ENCODE measurements around the gene PLXNA1.

The PLXNA1 gene

DNA sequence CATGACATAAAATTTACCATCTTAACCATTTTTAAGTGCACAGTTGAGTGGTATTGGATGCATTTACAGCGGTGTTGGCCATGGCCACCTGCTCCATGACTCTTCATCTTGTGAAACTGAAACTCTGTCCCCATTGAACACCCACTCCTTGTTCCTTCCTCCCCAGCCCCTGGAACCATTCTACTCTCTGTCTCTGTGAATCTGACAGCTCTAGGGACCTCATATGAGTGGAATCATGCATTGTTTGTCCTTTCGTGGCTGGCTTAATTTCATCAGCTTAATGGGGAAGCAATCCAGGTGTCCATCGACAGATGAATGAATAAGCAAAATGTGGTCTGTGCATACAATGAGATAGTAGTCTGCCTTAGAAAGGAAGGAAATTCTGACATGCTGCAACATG lies 42.5 kb downstream of the PLXNA1 start:
- DNase-seq = no peak

DNA sequence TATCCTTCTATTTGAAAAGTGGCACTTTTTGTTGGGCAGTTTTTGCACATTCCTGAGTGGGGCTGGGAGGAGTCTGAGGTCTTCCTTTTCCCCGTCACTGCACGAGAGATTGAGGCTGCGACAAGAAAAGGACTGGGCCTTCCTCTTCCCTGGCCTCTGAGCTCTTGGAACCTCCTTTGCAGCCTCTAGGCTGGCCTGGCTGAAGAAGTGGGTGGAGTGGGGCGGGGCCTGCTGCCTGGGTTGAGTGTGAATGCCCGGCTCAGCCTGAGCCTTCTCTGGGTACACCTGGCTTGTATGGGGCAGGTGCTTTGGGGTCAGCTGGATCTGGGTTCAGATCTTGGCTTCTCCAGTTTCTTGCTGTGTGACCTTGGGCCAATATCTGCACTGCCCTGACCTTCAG lies 43.1 kb downstream of the PLXNA1 start:
- DNase-seq = no peak

DNA sequence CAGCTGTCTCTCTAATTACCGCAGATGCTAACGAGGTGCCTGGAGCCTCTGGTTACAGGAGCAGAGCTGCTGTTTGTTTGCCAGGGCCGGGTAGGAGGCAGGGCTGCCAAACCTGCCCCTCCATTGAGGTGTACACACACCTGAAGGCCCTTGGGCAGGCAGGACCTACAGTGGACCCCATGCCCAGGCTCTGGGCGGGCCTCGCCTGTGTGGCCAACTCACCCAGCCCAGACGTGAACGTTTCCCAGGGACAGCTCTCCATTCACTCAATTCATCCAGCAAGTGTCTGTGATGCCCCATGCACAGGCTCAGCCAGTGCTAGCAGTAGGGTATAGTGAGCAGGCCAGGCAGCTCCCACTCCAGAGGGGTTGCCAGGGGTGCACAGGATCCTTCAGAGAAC lies 43.7 kb downstream of the PLXNA1 start:
- no peak for DNase-seq

DNA sequence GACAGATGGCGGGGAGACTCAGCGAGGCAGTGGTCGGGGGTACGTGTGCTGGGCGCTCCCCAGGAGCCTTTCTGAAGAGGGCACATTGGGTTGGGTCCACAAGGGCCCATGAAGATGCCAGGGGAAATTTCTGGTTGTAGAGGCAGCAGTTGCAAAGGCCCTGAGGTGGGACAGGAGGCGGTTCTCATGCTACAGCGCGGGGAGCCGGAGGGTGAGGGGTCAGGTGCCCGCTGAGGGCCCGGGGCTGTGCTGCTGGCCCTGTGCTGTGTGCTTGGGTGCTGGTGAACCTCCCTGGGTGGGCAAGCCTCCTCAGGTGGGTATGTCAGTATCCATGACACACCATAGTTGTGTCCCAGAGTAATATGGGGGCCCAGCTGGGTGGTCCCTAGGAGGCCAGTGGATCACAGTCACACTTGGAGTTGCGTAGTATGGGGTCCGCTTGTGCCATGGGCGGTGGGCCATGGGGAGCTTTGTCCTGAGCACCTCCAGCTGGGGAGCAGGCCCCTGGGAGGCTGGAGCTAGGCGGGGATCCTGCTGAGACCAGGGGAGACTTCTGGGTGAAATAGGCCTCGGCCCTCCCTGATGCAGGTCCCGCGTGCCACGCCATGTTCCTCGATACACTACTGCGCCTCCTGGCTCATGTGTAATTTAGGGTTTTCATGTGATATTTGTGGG lies 44.3 kb downstream of the PLXNA1 start:
- DNase-seq = no peak

DNA sequence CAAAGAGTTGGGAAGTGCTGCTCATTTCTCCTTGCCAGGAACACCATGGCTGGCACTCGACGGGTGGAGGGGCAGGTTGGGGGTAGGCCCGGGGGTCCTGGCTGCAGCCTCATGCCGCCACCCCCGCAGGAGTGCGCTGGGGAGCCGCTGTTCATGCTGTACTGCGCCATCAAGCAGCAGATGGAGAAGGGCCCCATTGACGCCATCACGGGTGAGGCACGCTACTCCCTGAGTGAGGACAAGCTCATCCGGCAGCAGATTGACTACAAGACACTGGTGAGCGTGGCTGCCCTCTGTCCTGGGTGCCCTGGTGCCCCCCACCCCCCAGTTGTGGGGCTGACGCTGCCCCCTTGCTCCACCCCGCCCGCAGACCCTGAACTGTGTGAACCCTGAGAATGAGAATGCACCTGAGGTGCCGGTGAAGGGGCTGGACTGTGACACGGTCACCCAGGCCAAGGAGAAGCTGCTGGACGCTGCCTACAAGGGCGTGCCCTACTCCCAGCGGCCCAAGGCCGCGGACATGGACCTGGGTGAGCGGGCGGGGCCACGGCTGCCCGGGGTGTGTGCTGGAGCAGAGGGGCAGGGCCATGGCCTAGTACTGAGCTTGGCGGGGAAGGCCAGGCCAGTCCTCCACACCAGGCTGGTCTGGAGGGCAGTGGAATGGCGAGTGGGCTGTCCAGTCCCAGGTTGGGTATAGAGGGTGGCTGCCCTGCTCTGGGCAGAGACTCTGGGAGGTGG lies 45.1 kb downstream of the PLXNA1 start:
- no peak for DNase-seq

DNA sequence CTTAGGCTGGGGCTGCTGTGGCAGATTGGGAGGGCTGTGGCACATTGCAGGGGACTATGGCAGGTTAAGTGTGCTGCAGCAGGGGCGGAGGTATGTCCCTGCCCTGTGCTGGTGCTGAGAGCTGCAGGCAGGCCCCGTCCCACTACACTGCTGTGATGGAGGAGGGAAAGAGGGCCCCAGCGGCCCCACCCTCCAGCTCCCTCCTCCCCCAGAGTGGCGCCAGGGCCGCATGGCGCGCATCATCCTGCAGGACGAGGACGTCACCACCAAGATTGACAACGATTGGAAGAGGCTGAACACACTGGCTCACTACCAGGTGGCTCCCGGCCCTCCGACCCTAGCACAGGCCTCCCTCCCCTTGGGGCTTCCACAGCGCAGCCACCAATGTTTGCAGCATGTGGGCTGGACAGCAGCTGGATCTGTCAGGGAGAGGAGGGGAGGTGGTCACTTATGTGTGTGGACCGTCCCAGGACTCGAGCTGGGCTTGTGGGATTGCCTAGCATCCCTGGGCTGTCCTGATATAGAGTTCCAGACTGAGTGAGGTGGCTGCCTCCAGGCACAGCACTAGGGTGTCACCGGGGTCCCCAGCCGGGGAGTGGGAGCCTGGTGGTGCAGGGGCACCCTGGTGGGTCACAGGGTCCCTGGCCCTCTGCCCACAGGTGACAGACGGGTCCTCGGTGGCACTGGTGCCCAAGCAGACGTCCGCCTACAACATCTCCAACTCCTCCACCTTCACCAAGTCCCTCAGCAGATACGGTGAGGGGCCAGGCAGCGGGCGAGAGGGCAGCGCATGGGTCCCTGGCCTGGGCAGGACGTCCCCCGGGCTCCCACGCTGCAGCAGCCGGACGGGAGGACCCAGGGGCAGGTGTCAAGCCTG lies 46.1 kb downstream of the PLXNA1 start:
- DNase-seq = no peak

DNA sequence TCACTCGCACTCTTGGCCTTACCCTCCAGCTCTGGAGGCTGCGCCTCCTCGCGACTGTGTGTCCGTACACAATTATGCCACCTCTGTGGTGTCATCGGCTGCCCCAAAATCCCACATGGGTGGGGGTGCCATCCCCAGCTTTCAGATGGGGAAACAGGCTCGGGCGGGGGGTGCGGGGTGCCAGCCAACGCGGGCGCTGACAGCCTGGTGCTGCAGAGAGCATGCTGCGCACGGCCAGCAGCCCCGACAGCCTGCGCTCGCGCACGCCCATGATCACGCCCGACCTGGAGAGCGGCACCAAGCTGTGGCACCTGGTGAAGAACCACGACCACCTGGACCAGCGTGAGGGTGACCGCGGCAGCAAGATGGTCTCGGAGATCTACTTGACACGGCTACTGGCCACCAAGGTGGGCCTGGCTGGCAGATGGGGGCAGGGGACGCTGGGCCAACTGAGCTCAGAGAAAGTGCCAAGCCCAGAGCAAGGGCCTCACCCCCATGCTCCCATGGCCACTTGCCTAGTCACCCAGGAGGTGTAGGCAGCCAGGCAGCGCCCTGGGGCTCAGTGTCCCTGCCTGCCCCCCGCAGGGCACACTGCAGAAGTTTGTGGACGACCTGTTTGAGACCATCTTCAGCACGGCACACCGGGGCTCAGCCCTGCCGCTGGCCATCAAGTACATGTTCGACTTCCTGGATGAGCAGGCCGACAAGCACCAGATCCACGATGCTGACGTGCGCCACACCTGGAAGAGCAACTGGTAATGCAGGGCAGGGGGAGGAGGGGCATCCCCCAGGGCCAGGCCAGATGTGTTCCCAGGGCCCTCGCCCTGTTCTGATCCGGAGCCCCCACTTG lies 47.0 kb downstream of the PLXNA1 start:
- DNase-seq = no peak

DNA sequence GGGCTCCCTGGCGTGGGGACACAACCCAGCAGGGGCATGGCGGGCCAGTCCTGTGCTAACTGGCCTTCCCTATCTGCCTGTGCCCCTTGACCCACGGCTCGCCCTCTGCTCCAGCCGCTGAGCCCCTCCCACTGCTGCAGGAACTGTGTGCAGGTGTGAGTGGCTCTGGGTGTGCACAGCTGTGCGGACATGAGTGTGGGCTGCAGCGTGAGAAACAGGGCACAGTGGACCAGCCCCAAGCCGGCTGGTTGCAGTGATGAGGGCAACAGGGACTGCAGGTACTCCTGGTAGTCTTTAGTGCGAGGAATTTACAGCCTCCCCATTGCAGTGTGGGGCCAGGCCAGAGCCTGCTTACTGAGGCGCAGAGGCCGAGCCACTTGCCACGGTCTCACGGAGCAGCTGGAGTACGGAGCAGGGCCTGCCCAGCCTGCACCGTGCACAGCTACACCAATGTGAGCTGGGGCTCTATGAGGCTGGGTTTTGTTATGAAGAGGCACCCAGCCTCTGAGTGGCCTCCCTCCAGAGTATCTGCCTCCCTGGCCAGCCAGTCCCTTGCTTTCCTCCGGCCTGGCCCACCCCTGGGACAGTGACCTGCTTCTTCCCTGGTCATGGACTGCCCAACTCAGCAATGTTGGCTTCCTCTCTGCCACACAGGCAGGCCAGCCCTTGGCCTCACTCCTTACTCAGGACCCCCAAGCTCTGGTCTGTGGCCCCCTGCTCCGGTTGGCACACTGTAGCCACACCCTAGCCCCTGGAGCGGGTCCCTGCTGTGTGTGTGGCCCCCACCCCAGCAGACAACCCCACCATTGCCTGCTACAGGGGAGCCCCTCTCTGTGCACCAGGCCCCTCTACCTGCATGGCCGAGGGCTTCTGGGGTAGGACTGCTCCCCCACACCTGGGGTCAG lies 47.8 kb downstream of the PLXNA1 start:
- no peak for DNase-seq

DNA sequence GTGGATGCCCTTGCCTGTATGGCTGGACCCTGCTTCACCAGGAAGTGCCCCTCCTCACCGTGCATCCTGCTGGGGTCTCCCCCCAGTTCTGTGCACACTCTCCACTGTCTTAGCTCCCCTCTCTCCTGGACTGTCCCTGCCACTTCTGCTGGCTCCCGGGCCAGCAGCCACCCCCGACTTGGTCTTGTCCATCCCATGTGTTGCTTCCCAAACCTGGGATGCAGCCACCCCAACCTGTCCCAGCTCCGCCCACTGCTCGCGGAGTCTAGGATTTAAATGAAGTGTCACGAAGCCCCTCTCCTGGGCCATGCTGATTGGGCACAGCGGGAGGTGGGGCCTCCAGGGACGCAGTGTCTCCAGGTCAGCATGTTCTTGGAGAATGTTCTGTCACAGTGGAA lies 48.5 kb downstream of the PLXNA1 start:
- DNase-seq = no peak

DNA sequence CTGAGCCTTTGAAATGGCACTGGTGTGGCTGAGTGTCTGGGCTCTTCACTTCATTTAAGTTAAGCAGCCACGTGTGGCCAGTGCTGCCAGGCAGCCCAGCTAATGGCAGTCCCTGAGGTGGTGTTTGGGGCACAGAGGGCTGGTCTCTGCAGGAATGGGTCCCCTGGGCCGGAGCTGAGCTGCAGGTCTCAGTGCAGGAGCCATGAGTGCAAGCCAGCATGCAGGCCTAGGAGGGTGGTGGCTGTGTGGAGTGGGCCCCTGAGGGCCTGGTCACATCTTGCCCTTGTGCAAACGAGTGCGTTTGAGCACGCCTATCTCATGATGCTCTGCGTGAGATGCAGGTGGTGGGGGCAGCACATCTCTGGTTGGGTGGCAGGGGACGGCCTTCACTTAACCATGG lies 48.9 kb downstream of the PLXNA1 start:
- DNase-seq = no peak

DNA sequence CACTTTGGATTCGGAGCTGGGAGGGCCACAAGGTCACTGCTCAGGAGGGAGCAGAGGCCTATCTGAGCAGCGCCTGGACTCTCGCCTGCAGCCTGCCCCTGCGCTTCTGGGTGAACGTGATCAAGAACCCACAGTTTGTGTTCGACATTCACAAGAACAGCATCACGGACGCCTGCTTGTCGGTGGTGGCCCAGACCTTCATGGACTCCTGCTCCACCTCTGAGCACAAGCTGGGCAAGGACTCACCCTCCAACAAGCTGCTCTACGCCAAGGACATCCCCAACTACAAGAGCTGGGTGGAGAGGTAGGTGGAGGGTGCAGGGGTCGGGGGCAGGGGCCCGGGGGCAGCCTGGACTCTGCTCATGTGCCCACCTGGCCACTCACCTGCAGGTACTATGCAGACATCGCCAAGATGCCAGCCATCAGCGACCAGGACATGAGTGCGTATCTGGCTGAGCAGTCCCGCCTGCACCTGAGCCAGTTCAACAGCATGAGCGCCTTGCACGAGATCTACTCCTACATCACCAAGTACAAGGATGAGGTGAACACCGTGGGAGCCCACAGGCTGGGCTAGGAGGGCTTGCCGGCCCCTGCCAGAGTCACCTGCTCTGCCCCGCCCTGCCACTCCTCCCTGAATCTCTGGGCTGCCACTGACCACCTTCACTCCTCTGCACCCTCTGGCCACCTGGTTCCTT lies 49.5 kb downstream of the PLXNA1 start:
- no peak for DNase-seq

Measured in NCI-H82 (cell line).